ENCODE results near the gene RAP1A.

RAP1A gene

DNA sequence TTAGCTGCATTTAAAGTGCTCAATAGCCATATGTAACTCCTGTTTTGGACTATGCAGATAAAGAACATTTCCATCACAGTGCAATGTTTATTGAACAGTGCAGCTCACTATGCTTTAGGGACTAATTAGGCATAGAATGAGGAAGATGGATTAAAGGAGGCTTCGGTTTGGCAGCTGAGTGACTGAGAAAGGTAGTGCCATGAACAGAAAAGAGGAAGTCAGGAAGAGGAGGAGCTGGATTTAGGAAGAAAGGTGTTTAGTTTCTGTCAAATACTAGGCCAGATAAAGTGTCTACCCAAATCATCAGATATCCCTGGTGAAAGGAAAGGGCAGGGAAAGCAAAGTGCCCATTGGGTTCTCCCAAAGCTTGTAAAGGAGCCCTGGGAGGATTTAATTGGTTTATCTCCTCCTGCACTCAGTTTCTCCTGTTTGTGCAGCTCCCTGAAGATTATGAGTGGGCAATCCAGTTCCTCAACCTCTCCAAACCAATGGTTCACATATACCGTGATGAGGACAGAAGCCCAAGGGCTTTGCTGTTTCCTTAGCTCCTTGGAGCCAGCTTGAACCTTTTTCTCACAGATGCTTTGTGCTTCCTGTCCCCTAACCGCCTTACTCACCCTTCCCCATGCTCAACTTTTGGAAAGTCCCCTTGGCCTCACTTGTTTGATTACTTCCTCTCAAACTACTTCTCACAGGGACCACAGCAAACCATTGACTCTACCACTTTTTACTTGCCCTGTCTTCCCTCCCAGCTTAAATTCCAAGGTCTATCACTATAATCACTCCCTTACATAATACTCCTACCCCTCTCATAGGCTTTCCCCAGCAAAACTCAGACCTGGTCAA lies 3.5 kb upstream of the RAP1A start:
- peak; percentile 62 for DNase-seq (ENCODE audit: extremely low read depth, insufficient read length)
- Histone ChIP-seq H3K36me3 (ENCODE audit: control insufficient read depth, insufficient read depth, low read length) (no peaks in the 10 kb centered on the region), H3K4me3 (replicated peaks; ENCODE audit: low read depth, low read length) (peak overlapping the region; percentile 7; the same call in 1 of the 2 replicates), H3K27me3 (replicated peaks; ENCODE audit: control insufficient read depth, insufficient read depth, low read length) (no peaks in the 10 kb centered on the region)
- TF ChIP-seq, protein P1, sequence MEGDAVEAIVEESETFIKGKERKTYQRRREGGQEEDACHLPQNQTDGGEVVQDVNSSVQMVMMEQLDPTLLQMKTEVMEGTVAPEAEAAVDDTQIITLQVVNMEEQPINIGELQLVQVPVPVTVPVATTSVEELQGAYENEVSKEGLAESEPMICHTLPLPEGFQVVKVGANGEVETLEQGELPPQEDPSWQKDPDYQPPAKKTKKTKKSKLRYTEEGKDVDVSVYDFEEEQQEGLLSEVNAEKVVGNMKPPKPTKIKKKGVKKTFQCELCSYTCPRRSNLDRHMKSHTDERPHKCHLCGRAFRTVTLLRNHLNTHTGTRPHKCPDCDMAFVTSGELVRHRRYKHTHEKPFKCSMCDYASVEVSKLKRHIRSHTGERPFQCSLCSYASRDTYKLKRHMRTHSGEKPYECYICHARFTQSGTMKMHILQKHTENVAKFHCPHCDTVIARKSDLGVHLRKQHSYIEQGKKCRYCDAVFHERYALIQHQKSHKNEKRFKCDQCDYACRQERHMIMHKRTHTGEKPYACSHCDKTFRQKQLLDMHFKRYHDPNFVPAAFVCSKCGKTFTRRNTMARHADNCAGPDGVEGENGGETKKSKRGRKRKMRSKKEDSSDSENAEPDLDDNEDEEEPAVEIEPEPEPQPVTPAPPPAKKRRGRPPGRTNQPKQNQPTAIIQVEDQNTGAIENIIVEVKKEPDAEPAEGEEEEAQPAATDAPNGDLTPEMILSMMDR (IDR thresholded peaks at IDR 0.05; ENCODE audit: insufficient read depth, low read length, poor library complexity, severe bottlenecking), result no peak

DNA sequence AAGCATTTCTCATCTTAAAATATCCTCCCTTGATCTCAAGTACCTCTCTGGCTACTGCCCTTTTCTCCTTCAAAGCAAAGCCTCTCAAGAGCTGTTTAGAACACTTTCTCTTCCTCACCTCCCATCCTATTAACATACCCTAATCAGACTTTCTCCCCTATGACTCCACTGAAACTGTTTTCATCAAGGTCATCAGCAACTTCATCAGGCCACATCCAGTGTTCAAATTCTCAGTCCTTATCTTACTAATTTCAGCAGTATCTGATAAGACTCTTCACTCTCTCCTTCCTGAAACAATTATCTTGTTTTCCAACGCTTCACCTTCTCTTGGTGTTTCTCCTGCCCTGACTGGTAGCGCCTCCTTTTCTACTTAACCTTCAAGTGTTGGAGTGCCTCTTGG lies 1.5 kb upstream of the RAP1A start:
- Histone ChIP-seq H3K27me3 (replicated peaks; ENCODE audit: control insufficient read depth, insufficient read depth, low read length) (no peaks in the 10 kb centered on the region), H3K4me3 (replicated peaks; ENCODE audit: low read depth, low read length) (no peak overlapping the region), H3K36me3 (ENCODE audit: control insufficient read depth, insufficient read depth, low read length) (no peaks in the 10 kb centered on the region; the same call in 1 of the 2 replicates)
- TF ChIP-seq, protein P1 (IDR thresholded peaks at IDR 0.05; ENCODE audit: insufficient read depth, low read length, poor library complexity, severe bottlenecking), result no peak
- no peak for DNase-seq (ENCODE audit: extremely low read depth, insufficient read length)

DNA sequence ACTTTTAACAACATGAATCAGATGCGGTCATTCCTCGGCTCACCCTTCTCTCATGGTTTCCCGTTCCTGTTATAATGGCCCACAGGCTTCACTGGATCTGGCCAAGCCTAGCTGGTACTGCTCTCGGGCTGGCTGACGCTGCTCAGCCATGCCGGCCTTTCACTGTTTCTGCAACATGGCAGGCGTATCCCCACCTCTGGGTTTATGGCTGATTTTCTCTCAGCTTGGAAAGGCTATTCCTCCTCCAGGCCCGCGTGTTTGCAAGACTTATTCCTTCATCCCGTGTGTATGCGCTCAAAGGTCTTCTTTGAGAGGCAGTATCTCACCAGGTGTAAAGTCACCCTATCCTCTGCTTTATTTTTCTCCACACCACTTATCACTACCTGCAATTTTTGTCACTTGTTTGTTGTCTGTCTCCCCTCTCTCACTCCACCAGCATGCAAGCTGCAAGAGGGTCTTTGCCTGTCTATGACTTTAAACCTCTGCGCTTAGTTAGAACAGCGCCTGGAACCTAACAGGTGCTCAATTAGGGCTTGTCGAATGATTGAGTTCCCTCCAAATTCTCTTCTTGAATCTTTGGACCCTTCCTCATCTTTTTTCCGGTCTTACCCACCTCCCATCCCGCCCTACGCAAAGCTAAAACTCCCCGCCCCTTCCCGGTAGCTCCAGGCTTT lies 491 bp upstream of the RAP1A start:
- peak overlapping the region; percentile 93 for H3K4me3 ChIP-seq (replicated peaks; ENCODE audit: low read depth, low read length)
- TF ChIP-seq, protein P1 (IDR thresholded peaks at IDR 0.05; ENCODE audit: insufficient read depth, low read length, poor library complexity, severe bottlenecking), result no peak
- no peaks in the 10 kb centered on the region; the same call in 1 of the 2 replicates for H3K36me3 ChIP-seq (ENCODE audit: control insufficient read depth, insufficient read depth, low read length)
- H3K27me3 ChIP-seq (replicated peaks; ENCODE audit: control insufficient read depth, insufficient read depth, low read length), result no peaks in the 10 kb centered on the region
- no peak for DNase-seq (ENCODE audit: extremely low read depth, insufficient read length)

DNA sequence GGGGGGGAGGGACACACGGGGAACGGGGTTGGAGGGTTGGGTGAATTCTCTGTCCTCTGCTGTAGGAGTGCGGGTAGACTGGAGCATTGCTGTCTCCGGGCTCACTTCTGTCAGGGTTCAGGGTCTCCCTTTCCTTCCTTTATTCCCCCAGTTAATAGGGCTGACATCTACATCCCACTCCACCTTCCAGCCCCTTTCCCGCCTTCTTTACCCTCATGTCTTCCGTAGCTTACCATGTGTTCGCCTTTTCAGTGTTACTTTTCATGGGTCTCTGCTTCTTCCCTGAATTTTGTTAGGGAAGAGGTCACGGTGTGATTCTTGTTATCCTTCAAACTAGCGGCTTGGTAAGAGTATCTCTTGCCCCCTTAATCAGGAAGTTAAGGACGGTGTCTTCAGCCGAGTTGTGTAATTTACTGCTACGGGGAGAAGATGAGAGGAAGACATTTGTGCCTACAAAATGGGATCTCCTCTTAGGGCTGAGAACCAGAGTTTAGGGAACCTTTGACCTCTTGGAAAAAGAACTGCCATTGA lies 917 bp downstream of the RAP1A start:
- H3K4me3 ChIP-seq (replicated peaks; ENCODE audit: low read depth, low read length), result peak overlapping the region; percentile 93
- H3K27me3 ChIP-seq (replicated peaks; ENCODE audit: control insufficient read depth, insufficient read depth, low read length), result no peaks in the 10 kb centered on the region
- no peak for DNase-seq (ENCODE audit: extremely low read depth, insufficient read length)
- no peaks in the 10 kb centered on the region; the same call in 1 of the 2 replicates for H3K36me3 ChIP-seq (ENCODE audit: control insufficient read depth, insufficient read depth, low read length)
- TF ChIP-seq, protein P1 (IDR thresholded peaks at IDR 0.05; ENCODE audit: insufficient read depth, low read length, poor library complexity, severe bottlenecking), result no peak

DNA sequence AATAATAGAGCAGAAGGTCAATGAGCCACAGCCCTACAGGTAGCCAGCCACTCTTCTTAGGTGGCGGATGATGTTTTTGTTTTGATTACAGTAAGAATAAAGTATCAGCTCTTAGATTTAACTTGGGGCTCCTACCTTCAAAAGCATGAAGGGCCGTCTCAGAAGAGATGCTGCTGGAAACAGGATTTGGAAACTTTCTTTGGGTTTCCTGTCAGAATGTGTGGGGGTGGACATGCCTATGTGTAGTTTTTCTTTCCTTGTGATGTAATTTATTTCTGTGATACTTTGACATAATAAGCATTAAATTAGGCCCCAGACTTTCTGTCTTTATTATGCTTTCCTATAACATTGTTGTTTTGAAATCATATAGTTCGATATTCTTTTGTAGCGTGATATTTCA lies 1.5 kb downstream of the RAP1A start:
- TF ChIP-seq, protein P1 (IDR thresholded peaks at IDR 0.05; ENCODE audit: insufficient read depth, low read length, poor library complexity, severe bottlenecking), result no peak
- Histone ChIP-seq H3K36me3 (ENCODE audit: control insufficient read depth, insufficient read depth, low read length) (no peaks in the 10 kb centered on the region; the same call in 1 of the 2 replicates), H3K27me3 (replicated peaks; ENCODE audit: control insufficient read depth, insufficient read depth, low read length) (no peaks in the 10 kb centered on the region), H3K4me3 (replicated peaks; ENCODE audit: low read depth, low read length) (peak overlapping the region; percentile 93)
- no peak for DNase-seq (ENCODE audit: extremely low read depth, insufficient read length)
